RKO (cell line): Measurements from ENCODE around the gene POTEG.
"Not testable (repeated sequence)": the region's sequence is repeated elsewhere in the genome, so short reads cannot be mapped to it uniquely, and the experiment has no call there.

Experiments used
- DNase-seq: peaks from one replicate; pipeline ENCODE4 v3.0.0-alpha.2; 2016; ENCODE audit warnings: low spot score

POTEG gene

GRCh38 chr14:19372813-19373500 lies 61.2 kb downstream of the POTEG start:
- not testable (repeated sequence) for DNase-seq

- DNase-seq = not testable (repeated sequence)
Observed at GRCh38 chr14:19371767-19372166, 62.4 kb downstream of the POTEG start.

GRCh38 chr14:19362803-19363202 lies 71.3 kb downstream of the POTEG start:
- not testable (repeated sequence) for DNase-seq

- not testable (repeated sequence) for DNase-seq
Observed at GRCh38 chr14:19362323-19362722, 71.8 kb downstream of the POTEG start.

GRCh38 chr14:19361636-19362253 lies 72.4 kb downstream of the POTEG start:
- DNase-seq = not testable (repeated sequence)

GRCh38 chr14:19360937-19361635 lies 73.1 kb downstream of the POTEG start:
- not testable (repeated sequence) for DNase-seq
